HL-60/S4 (cell line): ENCODE data around the gene SLC38A11.

Experiments used
- in situ Hi-C: fragments of 300-500 bp; cut with MboI; formaldehyde crosslinking; loops from 2 replicates; pipeline ENCODE4 v1.14.3; 2022; ENCODE audit warnings: low sequenced_read_pairs

The SLC38A11 gene

DNA sequence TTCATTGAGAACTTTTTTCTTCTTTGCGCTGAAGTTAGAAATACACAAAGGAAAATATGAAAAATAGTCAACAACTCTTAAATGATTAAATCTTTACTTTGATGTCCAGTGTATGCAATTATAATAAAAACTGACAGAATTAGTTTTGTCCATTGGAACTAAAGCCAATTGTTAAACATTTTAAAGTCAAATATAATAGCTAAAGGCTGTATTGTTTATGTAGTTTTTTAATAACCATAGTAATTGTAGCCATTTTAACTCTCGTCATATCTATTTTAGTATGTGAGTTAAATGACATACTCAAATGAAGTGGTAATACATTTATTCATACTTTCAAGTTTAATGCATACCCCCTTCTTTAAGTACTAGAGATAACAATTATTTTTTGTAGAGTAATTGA, 109.0 kb downstream of the SLC38A11 start:
- in situ Hi-C loops: no loop called here
